ENCODE data around the gene SLC17A8. TPM values are rescaled to one million over a fixed set of nuclear protein-coding genes. Genes with fewer than 3 reads are reported as not detected.
A peak's percentile ranks its signal among the peaks of the same experiment; 100 is the strongest.

SLC17A8 gene
- total and polyA plus RNA-seq, 9 donors, result 0.08 to 0.45 (median 0.24) TPM; not detected in 4

GRCh38 chr12:100346660-100347059 is 10.2 kb upstream of the SLC17A8 start:
- H3K4me3 ChIP-seq, result no peak overlapping the region
- intact Hi-C loops (cut with DNase I), result loop anchor here in 2 of 4 donors (5.0 kb wide), 1 partner anchor 206 kb away; no protein-coding TSS in a partner anchor
- 57 to 79% (median 62%) methylated on average over 3 of the region's 3 CpGs for WGBS, 3 donors
- no peaks in the 10 kb centered on the region for H3K9me3 ChIP-seq
- DNase-seq, result no peak
- H3K36me3 ChIP-seq, result no peaks in the 10 kb centered on the region
- no peak for TF ChIP-seq EP300 (IDR thresholded peaks at IDR 0.05)
- TF ChIP-seq POLR2A (IDR thresholded peaks at IDR 0.05), result no peak
- TF ChIP-seq CTCF (IDR thresholded peaks at IDR 0.05), result no peak
- H3K27ac ChIP-seq, result no peak overlapping the region
- H3K27me3 ChIP-seq, result no peaks in the 10 kb centered on the region
- no peaks in the 10 kb centered on the region for H3K4me1 ChIP-seq (ENCODE audit: insufficient read depth)

GRCh38 chr12:100348657-100349454 is 8.0 kb upstream of the SLC17A8 start:
- Histone ChIP-seq H3K27me3 (no peaks in the 10 kb centered on the region), H3K36me3 (no peaks in the 10 kb centered on the region), H3K4me1 (ENCODE audit: insufficient read depth) (no peaks in the 10 kb centered on the region), H3K4me3 (no peak overlapping the region), H3K9me3 (no peaks in the 10 kb centered on the region), H3K27ac (no peak overlapping the region)
- no peak for DNase-seq
- peak in 2 of 3 donors; percentile 42 to 47 for TF ChIP-seq CTCF (IDR thresholded peaks at IDR 0.05)
- no peak for TF ChIP-seq POLR2A (IDR thresholded peaks at IDR 0.05)
- 65 to 69% (median 68%) methylated on average over 7 of the region's 7 CpGs for WGBS, 3 donors
- intact Hi-C loops (cut with DNase I), result loop anchor here in 2 of 4 donors (5.0 kb wide), 1 partner anchor 203 kb away; no protein-coding TSS in a partner anchor

GRCh38 chr12:100359248-100359647 is 2.4 kb downstream of the SLC17A8 start:
- intact Hi-C loops (cut with DNase I), result loop anchor here in 1 of 4 donors (10.0 kb wide), 1 partner anchor 196 kb away; no protein-coding TSS in a partner anchor
- Histone ChIP-seq H3K4me3 (no peak overlapping the region), H3K27ac (no peak overlapping the region), H3K27me3 (no peaks in the 10 kb centered on the region), H3K4me1 (ENCODE audit: insufficient read depth) (no peaks in the 10 kb centered on the region), H3K9me3 (no peaks in the 10 kb centered on the region), H3K36me3 (no peaks in the 10 kb centered on the region)
- no peak for DNase-seq
- TF ChIP-seq POLR2A (IDR thresholded peaks at IDR 0.05) (no peak), EP300 (IDR thresholded peaks at IDR 0.05) (no peak), CTCF (IDR thresholded peaks at IDR 0.05) (no peak)
- WGBS, 3 donors, result 62 to 65% (median 63%) methylated on average over 3 of the region's 3 CpGs

- intact Hi-C loops (cut with DNase I), result loop anchor here in 1 of 4 donors (10.0 kb wide), 1 partner anchor 195 kb away; no protein-coding TSS in a partner anchor
- no peak for TF ChIP-seq CTCF (IDR thresholded peaks at IDR 0.05)
- TF ChIP-seq EP300 (IDR thresholded peaks at IDR 0.05), result no peak
- no peak for TF ChIP-seq POLR2A (IDR thresholded peaks at IDR 0.05)
- 39 to 48% (median 42%) methylated on average over 2 of the region's 2 CpGs for WGBS, 3 donors
- no peak for DNase-seq
- Histone ChIP-seq H3K4me1 (ENCODE audit: insufficient read depth) (no peaks in the 10 kb centered on the region), H3K9me3 (no peaks in the 10 kb centered on the region), H3K27me3 (no peaks in the 10 kb centered on the region), H3K4me3 (no peak overlapping the region), H3K27ac (no peak overlapping the region), H3K36me3 (no peaks in the 10 kb centered on the region)
These were observed 2.9 kb downstream of the SLC17A8 start for GRCh38 chr12:100359822-100360221.

Measured in ovary (tissue), 9 donors.